Fibroblast of the aortic adventitia (primary cell): ENCODE data around the gene LRRC53. TPM values are rescaled to one million over a fixed set of nuclear protein-coding genes. Genes with fewer than 3 reads are reported as not detected.

Experiments
- DNase-seq: peaks from one replicate; pipeline ENCODE4 v3.0.0-alpha.2; 2010; ENCODE audit warnings: low read depth
- H3K4me3 ChIP-seq: 2 replicates; pipeline ENCODE4 v1.5.1; 2011; ENCODE audit warnings: low read depth, mild to moderate bottlenecking, control low read depth, low read length, moderate library complexity
- CTCF ChIP-seq: IDR thresholded peaks from 2 replicates; pipeline ENCODE4 v1.5.1; 2011; ENCODE audit warnings: mild to moderate bottlenecking, low read length, control low read depth, inconsistent platforms; ENCODE audit not compliant: insufficient read depth
- total RNA-seq: library from RNA; depleted of rRNA; stranded (reverse); fragments of >200 nt; gene quantifications from 2 replicates; pipeline ENCODE4 v1.2.3, GENCODE V29; 2012; ENCODE audit warnings: low replicate concordance

The LRRC53 gene
- total RNA-seq, 1 donor, result not detected

DNA sequence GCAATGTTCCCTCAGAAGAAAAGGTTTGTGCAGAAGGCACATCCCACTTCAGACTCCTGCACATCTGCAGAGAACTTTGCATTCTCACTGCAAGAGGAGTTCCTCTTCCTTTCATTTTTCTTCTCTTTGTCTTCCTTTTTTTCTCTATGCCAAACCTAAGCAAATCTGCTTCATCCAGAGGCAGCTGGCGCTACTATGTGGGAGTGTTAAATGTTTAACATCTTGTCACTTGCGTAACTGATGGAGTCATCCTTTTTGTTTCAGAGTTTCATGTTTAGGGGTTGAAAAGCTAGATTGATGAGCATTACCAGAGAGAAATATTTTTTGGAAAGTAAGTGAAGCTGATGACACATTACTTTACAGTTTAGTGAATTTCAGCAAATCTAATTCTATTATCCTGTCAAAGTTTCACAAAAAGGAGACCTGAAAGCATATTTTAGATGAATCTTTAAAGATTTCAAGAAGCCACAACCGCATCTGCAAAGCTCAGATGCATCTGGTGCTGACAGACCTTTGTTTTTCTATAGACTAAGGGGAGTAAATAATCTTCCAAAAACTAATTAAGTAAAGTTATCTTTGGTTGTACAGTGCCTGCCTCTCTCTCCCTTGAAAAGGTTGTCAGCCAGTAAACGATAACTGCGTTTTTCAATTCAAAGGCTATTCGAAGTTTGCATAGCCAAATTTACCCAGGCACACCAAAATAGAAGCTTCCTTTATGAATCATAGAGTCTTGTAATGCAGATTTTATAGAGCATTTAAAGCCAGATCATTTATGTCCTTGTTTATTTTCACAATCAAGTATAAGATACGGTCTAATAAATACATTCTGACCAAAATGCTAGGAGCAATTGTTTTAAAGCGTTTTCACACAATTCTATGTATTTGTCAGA is 1.2 kb upstream of the LRRC53 start:
- no peak for DNase-seq
- H3K4me3 ChIP-seq, result no peak overlapping the region
- TF ChIP-seq CTCF, result no peak

GRCh38 chr1:74508449-74508848 is 4.0 kb downstream of the LRRC53 start:
- H3K4me3 ChIP-seq, result no peak overlapping the region
- no peak for DNase-seq
- TF ChIP-seq CTCF, result no peak

DNA sequence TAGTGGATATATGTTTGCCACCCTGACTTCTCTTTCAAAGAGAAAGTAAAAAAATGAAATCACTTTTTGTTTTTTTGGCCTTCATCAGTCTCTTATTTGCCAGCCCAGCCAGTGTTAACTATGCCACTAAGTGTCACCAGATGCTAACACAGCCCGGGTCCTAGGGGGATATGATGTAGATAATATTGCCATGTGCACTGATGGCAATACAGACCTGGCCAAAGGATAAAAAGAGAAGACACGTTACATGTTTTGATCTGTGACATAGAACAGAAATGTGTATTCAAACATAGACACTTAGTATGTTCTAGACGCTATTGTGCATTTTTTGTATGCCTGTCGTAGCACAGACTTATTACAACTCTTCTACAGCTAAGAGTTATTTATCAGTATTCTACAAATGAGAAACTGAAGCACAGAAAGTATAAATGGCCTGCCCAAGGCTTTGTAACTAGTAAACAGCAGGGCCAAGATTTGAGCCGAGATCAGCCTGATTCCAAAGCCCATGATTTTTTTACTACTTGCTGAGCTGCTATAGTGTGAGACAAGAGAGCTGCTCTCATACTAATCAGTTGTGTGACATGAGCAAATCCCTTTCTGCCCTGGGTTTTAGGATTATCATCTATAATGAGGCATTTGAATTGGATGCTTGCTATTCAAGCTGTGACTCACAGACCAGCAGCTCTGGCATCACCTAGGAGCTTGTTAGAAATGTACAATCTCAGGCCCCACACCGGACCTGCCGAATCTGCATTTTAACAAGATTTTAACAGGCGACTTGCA is 6.3 kb downstream of the LRRC53 start:
- no peak overlapping the region for H3K4me3 ChIP-seq
- no peak for DNase-seq
- TF ChIP-seq CTCF, result no peak

DNA sequence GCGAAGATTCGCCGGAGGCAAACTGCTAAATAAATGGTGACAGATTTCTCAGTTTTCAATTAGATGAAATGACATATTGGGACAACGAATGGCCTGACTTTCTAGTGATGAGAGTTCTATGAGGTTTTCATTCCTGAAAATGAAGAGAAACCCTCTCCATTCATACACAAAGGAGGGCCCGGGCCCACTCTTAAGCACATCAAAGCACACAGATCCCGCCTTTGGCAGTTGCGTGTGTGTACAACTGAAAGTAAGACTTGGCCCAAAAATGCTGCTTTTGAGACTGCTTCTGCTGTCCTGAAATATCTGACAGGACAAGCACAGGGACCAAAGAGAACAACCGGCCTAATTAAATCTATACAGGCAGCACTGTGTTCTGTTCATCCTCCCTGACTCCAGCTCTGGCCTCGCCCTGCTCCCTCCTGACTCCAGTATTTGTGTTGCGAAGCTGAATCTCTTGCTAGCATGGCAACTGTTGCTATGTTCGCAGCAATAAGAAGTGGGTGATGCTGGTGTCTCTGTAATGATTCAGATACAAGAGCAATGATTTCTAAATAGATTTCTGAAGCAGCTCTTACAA is 7.4 kb downstream of the LRRC53 start:
- no peak for DNase-seq
- no peak for TF ChIP-seq CTCF
- no peak overlapping the region for H3K4me3 ChIP-seq

DNA sequence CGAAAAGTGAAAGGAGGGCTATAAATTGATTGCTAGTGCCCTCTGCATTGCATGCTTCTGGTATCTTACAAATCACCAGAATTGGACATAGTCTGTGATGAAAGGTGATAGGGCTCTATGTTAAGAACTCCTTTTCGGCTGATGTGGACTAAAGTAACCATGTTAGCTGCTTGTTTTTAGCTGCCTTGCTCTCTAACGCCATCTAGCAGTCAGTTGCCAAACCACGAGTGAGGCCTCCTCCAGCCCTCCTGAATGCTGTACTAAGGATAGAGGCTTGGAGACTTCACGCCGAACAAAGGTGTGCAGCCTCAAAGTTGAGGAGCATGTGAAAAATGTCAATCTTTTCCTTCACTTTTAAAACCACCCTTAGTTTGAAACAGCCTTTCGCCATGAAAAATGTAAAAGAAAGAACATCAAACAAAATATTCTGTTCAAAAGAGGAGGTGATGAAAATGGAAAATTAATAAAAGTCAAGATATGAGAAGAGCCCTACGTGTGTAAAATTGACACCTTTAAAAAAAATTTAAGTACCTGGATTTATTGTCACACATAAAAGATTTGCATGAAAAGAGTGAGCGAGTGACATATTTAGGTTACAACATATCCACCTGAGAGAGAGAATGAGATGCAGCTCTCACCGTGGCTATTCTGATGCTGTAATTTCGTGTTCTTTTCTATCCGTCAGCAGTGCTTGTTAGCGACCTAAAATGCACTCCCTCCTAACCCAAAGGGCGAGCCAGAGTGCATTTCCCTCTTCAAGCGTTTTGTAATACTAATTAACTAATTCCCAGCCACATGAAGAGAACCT is 8.1 kb downstream of the LRRC53 start:
- no peak overlapping the region for H3K4me3 ChIP-seq
- peak; percentile 26 for DNase-seq
- peak; percentile 74 for TF ChIP-seq CTCF

DNA sequence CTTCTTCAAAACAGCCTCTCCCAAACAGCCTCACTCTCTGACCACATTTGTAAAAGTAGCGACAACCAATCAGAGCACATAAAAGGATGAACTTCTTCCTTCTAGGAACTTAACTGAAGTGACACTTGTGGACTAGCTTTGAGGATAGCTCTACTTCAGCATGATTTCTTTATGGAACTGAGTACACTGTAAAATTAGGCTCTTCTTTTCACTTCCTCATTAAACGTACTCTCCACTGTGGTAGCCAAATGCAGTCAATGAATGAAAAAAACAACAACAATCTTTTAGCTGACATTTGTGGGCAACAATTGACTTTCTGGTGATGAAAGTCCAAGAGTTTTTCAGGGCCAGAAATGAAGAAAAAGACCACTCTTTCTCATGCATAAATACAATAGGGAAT is 9.6 kb downstream of the LRRC53 start:
- no peak for DNase-seq
- no peak overlapping the region for H3K4me3 ChIP-seq
- no peak for TF ChIP-seq CTCF
